Panc1 (cell line): ENCODE data around the gene JADE3.

Source experiments
- POLR2AphosphoS5 ChIP-seq: IDR thresholded peaks from 2 replicates; pipeline ENCODE4 v1.6.1; 2012; ENCODE audit warnings: mild to moderate bottlenecking, low read depth, low read length, moderate library complexity
- TF ChIP-seq, protein P1 (sequence below): fragments of 450-650 bp; IDR thresholded peaks from 2 replicates; pipeline ENCODE4 v1.5.1; 2017; ENCODE audit warnings: mild to moderate bottlenecking

DNA sequence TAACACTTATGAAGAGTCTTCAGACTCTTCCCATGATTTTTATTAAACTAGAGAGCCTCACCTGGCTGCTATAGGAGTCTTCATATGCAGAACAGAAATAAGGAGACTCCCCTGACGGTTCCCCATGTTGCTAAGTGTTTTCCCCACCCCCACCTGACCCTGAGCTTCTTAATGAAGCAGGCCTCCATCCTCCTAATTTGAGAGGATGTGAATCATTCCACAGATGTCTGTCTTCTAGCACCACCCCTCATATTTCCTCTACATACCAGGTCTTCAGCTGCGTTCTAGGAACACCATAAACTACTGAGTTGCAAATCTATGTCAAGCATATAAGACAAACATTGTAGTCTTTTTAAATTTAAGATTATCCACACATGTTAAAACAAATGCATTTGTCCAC, 38.5 kb upstream of the JADE3 start:
- TF ChIP-seq, protein P1, sequence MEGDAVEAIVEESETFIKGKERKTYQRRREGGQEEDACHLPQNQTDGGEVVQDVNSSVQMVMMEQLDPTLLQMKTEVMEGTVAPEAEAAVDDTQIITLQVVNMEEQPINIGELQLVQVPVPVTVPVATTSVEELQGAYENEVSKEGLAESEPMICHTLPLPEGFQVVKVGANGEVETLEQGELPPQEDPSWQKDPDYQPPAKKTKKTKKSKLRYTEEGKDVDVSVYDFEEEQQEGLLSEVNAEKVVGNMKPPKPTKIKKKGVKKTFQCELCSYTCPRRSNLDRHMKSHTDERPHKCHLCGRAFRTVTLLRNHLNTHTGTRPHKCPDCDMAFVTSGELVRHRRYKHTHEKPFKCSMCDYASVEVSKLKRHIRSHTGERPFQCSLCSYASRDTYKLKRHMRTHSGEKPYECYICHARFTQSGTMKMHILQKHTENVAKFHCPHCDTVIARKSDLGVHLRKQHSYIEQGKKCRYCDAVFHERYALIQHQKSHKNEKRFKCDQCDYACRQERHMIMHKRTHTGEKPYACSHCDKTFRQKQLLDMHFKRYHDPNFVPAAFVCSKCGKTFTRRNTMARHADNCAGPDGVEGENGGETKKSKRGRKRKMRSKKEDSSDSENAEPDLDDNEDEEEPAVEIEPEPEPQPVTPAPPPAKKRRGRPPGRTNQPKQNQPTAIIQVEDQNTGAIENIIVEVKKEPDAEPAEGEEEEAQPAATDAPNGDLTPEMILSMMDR: no peak
- TF ChIP-seq POLR2AphosphoS5: no peak
